Measurements from ENCODE around the gene CHI3L1. TPM values are rescaled to one million over a fixed set of nuclear protein-coding genes. Genes with fewer than 3 reads are reported as not detected.

Gene CHI3L1
- polyA plus RNA-seq, 1 donor from 2014 or later, result not detected

DNA sequence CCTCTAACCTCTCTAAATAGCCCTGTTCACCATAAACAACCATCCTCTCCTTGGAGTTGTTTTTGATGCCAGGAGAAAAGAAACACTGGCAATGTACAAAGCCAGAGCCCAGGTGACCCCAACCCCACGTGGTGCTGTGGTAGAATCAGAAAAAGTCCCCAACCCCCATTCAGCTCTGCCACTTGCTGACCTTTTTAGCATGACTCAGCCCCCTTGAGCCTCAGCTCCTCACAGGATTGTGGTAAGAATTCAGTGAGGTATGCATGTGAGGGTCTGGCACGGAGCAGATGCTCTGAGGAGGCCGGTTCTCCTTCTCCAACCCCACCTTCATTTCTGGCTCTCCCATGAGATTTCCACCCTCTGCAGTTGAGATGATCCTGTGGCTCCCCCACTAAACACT lies 11.1 kb upstream of the CHI3L1 start:
- Mint-ChIP-seq H3K4me1 (no peaks in the 10 kb centered on the region), H3K4me3 (no peak overlapping the region), H3K27me3 (peaks cover 22% of the 10 kb centered on the region), H3K36me3 (no peaks in the 10 kb centered on the region), H3K9me3 (peaks cover 0 to 3% (median 1%) of the 10 kb centered on the region in 3 donors), H3K27ac (no peak overlapping the region)

DNA sequence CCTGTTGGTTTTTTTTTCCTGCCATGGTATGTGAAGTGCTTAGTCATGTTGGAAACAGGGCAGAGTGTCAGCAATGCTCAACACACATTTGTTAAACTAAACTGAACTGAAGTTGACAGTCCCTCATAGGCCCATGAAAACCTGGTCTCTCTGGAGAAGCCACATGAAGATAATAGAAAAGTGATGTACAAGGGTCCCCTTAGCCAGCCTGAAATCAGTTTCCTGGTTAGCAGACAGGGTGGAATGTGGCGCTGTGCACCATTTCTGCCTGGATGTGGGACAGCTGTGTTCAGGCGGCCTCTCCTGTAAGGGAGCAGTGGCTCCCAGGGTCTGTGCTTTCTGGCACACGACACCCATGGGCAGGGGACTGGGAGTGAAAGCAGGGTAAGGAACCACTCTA lies 9.9 kb upstream of the CHI3L1 start:
- Mint-ChIP-seq H3K4me1 (no peaks in the 10 kb centered on the region), H3K27me3 (peaks cover 16% of the 10 kb centered on the region), H3K9me3 (peaks cover 0 to 3% (median 1%) of the 10 kb centered on the region in 3 donors), H3K4me3 (no peak overlapping the region), H3K36me3 (no peaks in the 10 kb centered on the region), H3K27ac (no peak overlapping the region)

DNA sequence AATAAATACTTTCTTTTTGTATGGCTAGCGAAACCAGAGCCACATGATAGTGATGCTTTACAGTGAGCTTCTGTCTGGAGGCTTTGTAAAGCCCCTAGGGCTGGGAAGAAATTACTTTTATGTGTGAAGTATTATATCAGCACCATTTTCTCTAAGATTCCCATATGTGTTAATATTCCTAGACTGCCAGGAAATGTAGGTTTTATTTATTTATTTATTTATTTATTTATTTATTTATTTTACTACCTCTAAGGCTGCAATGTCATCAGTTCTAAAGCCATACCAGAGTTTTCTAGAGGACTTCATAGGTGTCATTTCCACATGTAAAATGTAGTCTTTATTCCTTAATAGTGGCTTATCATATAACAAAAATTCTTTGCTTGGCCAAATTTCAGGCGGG lies 4.4 kb upstream of the CHI3L1 start:
- H3K4me3 Mint-ChIP-seq, result no peak overlapping the region
- H3K9me3 Mint-ChIP-seq, result no peaks in the 10 kb centered on the region
- H3K36me3 Mint-ChIP-seq, result peaks cover 3% of the 10 kb centered on the region
- peaks cover 0 to 1% (median 0%) of the 10 kb centered on the region in 3 donors for H3K4me1 Mint-ChIP-seq
- H3K27me3 Mint-ChIP-seq, result peaks cover 8% of the 10 kb centered on the region
- no peak overlapping the region for H3K27ac Mint-ChIP-seq

DNA sequence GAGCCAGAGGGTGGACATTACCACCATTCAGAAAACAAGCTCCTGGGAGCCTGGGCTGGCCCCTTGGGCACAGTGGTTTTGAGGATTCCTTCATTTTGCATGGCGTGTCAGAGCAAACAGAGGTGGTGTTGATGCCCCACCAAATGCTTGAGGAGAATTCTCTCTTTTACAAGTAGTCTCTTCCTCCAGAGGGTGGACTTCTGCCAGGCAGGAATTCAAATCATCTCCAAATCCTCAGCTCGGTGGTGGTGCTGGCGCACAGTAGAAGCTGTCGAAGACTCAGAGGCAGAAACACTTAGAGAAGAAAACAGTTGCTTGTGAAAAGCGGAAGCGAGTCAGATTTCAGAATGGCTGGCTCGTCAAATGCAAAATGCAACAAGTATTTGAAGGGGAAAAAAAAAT lies 3.4 kb upstream of the CHI3L1 start:
- Mint-ChIP-seq H3K4me1 (peaks cover 0 to 1% (median 0%) of the 10 kb centered on the region in 3 donors), H3K9me3 (no peaks in the 10 kb centered on the region), H3K27me3 (peaks cover 7% of the 10 kb centered on the region), H3K36me3 (peaks cover 3% of the 10 kb centered on the region), H3K4me3 (no peak overlapping the region), H3K27ac (no peak overlapping the region)

DNA sequence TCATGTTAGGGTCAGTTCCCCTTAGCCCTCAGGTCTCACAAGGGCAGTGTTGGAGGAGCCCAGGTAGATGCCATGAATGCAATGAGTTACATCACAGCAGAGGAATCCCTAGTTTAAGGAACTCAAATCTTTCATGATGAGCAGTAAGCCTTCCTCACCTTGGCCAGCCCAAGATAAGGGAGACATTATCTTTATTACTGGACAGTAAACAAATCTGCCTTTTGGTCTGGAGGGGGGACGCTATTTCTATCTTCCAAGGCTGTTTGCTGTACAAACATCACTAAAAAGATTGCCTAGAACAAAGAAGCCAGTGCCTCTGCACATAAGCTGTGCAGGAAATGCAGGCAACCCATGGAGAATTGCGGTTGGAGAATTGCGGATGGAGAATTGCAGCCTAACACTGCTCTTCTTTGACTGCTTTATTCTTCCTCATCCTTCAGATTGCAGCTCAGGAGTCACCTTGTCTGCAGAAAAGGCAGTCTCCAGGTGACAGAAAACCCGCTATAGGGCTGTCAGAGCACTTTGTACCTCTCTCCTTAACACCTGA lies 2.3 kb upstream of the CHI3L1 start:
- H3K36me3 Mint-ChIP-seq, result peaks cover 3% of the 10 kb centered on the region
- peaks cover 0 to 1% (median 0%) of the 10 kb centered on the region in 3 donors for H3K4me1 Mint-ChIP-seq
- H3K4me3 Mint-ChIP-seq, result no peak overlapping the region
- peaks cover 7% of the 10 kb centered on the region for H3K27me3 Mint-ChIP-seq
- H3K27ac Mint-ChIP-seq, result no peak overlapping the region
- no peaks in the 10 kb centered on the region for H3K9me3 Mint-ChIP-seq

DNA sequence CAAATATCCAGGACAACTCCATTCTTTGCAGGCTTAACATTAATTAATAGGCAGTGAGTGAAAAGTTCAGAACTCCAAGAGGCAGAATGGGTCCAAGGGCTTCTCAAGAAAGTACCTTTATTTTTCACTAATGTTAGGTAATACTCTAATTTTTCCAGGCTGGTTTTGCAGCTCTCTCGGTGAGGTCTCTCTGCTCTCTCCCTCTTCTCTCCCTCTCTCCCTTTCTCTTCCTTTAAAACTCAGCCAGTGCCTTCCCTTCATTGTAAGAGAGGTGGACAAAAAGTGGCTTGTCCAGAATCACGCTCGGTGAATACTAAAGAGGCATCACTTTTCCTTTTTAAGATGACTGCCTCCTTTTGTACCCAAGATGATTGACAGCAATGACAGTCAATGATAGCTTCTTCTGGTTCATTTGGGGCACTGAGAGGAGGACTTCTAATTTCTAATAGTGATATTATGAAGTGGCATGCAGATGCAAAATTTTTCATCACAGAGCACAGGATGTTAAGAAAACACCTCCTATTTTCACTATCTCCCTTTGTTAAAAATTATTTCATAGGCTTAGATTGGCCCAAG lies 1.3 kb upstream of the CHI3L1 start:
- H3K27me3 Mint-ChIP-seq, result peaks cover 7% of the 10 kb centered on the region
- no peak overlapping the region for H3K27ac Mint-ChIP-seq
- H3K4me1 Mint-ChIP-seq, result peaks cover 0 to 1% (median 0%) of the 10 kb centered on the region in 3 donors
- H3K4me3 Mint-ChIP-seq, result no peak overlapping the region
- peaks cover 3% of the 10 kb centered on the region for H3K36me3 Mint-ChIP-seq
- no peaks in the 10 kb centered on the region for H3K9me3 Mint-ChIP-seq

DNA sequence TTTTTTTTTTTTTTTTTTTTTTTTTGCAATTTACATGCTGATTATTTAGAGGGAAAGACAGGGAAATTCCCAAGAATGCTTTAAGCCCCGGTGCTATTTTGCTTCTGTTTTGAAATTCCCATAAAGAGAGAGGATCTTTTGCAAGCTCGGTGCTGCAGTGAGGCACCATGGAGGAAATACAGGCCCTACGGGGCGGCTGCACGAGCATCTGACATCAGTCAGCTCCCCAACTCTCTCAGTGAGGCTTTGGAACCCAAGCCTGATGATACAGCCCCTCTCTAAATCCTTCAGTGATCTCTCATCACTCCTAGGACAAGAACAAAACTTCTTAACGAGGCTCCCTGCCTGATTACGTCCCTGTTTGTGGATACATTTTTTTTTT lies 791 bp upstream of the CHI3L1 start:
- H3K4me1 Mint-ChIP-seq, result peaks cover 0 to 1% (median 0%) of the 10 kb centered on the region in 3 donors
- H3K4me3 Mint-ChIP-seq, result no peak overlapping the region
- H3K9me3 Mint-ChIP-seq, result no peaks in the 10 kb centered on the region
- H3K27ac Mint-ChIP-seq, result no peak overlapping the region
- H3K36me3 Mint-ChIP-seq, result peaks cover 3% of the 10 kb centered on the region
- H3K27me3 Mint-ChIP-seq, result peaks cover 7% of the 10 kb centered on the region

DNA sequence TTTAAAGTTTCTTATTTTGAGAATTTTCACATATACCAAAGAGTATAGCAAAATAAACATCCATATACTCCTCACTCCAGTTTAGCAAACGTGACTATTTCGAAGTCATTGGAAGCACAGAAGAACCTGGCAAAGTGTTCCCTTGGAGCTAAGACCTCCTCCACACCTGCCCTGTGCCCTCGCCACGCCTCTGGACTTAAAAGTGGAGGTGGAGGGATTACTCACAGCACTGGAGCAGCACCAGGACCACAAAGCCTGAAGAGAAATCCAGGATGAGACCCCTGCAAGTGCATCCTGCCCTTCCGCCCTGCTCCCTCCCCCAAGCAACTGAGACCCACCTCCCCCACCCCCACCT lies 436 bp downstream of the CHI3L1 start:
- Mint-ChIP-seq H3K4me3 (no peak overlapping the region), H3K4me1 (peaks cover 0 to 1% (median 0%) of the 10 kb centered on the region in 3 donors), H3K27ac (no peak overlapping the region), H3K9me3 (no peaks in the 10 kb centered on the region), H3K27me3 (peaks cover 7% of the 10 kb centered on the region), H3K36me3 (peaks cover 3% of the 10 kb centered on the region)

DNA sequence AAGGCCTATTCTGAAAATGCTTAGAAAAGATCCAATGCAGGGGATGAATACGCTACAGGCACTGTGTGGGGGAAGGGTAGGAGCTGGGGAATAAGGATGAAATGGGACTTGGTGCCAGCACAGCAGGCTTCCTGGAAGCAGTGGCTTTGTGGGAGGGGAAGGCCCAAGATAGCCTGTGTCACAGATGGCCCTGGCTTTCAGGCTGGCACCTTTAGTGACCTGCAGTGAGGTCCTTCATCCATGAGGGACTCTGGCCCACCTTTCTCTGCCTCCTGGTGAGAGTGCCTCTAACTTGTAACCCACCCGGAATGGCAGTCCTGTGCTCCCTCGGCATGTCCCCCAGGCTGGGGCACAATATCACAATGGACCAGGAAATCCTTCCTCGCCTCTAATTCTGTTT lies 919 bp downstream of the CHI3L1 start:
- Mint-ChIP-seq H3K36me3 (peaks cover 3% of the 10 kb centered on the region), H3K27ac (no peak overlapping the region), H3K9me3 (no peaks in the 10 kb centered on the region), H3K4me3 (no peak overlapping the region), H3K4me1 (peaks cover 0 to 1% (median 0%) of the 10 kb centered on the region in 3 donors), H3K27me3 (peaks cover 7% of the 10 kb centered on the region)

DNA sequence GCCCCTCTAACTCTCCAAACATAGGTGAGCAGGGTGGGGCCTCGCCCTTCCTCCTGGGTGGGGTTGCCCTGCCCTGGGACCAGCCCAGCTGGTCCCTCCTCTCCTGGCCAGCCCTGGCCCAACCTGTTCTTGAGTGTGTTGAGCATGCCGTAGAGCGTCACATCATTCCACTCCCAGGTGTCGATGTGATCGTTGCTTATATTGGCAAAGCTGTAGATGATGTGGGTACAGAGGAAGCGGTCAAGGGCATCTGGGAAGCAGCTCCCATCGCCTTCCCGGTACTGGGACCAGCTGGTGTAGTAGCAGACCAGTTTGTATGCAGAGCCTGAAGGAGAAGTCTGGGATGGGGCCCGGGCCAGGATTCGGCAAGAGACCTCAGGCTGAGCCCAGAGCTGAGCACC lies 1.4 kb downstream of the CHI3L1 start:
- Mint-ChIP-seq H3K36me3 (peaks cover 3% of the 10 kb centered on the region), H3K9me3 (no peaks in the 10 kb centered on the region), H3K4me3 (no peak overlapping the region), H3K4me1 (peaks cover 0 to 1% (median 0%) of the 10 kb centered on the region in 3 donors), H3K27me3 (peaks cover 7% of the 10 kb centered on the region), H3K27ac (no peak overlapping the region)

DNA sequence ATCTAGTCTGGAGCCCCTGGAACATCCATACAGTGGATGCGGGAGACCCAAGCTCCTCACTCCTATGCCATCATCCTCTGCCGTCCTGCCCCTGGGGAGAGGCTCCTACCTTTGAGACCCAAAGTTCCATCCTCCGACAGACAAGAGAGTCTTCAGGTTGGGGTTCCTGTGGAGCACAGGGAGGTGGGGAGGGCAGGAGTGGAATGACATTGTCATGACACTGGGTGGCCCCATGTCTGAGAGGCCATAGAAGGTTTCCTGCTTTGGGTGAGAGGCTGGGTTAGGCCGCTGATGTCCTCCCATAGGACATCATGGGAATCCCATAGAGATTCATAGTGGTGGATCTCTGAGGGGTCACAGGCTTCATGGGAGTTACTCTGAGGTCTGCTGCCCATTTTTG lies 2.0 kb downstream of the CHI3L1 start:
- Mint-ChIP-seq H3K36me3 (peaks cover 2% of the 10 kb centered on the region), H3K4me1 (peaks cover 0 to 1% (median 0%) of the 10 kb centered on the region in 3 donors), H3K4me3 (no peak overlapping the region), H3K27me3 (peaks cover 5% of the 10 kb centered on the region), H3K9me3 (no peaks in the 10 kb centered on the region), H3K27ac (no peak overlapping the region)

DNA sequence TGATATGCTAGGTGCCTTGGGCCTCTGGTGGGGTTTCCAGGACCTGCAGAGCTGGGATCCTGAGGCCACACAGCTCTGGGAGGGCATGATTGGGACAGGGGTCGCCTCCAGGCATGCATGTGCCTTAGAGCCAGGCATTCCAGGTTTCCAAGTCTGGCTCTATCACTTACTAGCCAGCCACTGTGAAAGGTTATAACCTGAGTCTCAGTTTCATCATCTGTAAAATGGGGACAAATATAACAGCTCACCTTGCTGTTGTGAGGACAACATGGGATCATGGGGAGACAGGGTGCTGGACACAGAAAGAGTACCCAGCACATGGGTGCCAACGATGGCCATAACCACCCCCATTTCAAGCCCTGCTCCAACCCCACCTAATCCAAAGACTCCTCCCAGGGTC lies 2.7 kb downstream of the CHI3L1 start:
- no peak overlapping the region for H3K27ac Mint-ChIP-seq
- H3K36me3 Mint-ChIP-seq, result no peaks in the 10 kb centered on the region
- no peak overlapping the region for H3K4me3 Mint-ChIP-seq
- H3K4me1 Mint-ChIP-seq, result peaks cover 0 to 1% (median 0%) of the 10 kb centered on the region in 3 donors
- peaks cover 6% of the 10 kb centered on the region for H3K27me3 Mint-ChIP-seq
- H3K9me3 Mint-ChIP-seq, result no peaks in the 10 kb centered on the region

DNA sequence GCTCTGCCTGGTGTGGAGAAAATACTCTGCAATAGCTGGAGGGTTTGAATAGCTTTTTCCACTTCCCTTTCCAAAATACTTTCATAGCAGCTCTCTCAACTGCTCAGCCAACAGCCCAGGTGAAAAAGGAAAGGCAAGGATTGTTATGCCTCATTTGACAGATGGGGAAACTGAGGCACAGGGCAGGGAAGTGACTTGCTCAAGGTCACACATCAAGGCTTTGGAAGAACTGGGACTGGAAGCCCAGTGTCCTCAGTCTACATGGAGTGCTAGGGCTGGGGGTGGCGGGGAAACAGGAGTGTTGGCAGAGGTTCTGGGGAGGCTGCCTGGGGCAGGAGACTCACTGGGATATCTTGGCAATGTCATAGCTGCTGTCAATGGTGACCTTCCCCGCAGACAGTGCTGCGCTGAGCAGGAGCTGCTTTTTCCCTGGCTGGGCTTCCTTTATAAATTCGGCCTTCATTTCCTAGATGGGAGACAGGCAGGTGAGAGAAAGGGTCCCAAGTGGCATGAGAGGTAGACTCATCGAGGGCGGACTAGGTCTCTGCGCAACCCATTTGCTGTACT lies 4.0 kb downstream of the CHI3L1 start:
- Mint-ChIP-seq H3K4me3 (no peak overlapping the region), H3K27me3 (peaks cover 9% of the 10 kb centered on the region), H3K36me3 (no peaks in the 10 kb centered on the region)

DNA sequence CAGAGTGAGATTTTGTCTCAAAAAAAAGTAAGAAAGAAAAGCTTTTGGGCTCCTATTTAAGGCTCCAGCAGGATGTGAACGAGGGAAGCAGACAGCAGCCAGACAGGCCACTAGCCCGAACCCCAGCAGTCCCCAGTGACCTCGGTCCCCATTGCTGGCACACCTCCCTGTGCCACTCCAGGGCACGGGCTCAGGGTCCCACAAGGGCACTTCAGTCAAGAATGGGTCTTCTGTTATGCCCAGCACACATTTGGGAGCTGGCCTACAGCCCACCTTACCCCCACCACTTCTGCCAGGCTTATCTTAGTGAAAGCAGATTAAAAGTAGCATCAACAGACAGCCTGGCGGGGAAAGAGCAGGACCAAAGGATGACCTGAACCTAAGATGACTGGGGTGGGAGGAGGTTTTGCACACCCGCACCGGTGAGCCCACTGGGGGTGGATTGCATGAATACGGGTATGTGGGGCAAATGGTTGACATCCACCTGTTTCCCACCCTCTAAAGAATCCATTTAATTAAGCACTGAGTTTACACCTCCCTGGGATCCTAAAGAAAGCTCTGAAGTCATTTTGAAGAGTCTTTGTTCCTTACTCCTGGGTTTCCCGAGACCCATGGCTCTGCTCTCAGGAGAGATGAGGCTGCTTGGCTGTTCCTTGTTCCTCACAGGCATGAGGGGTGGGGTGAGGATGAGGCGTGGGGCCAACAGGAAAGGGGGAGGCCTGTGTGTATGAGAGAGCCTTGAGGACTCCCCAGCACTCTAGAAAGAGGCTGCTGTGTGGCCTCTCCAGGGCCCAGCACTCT lies 4.7 kb downstream of the CHI3L1 start:
- H3K27me3 Mint-ChIP-seq, result peaks cover 6% of the 10 kb centered on the region
- no peaks in the 10 kb centered on the region for H3K36me3 Mint-ChIP-seq
- H3K9me3 Mint-ChIP-seq, result no peaks in the 10 kb centered on the region
- no peak overlapping the region for H3K4me3 Mint-ChIP-seq
- peaks cover 0 to 2% (median 0%) of the 10 kb centered on the region in 3 donors for H3K4me1 Mint-ChIP-seq
- H3K27ac Mint-ChIP-seq, result no peak overlapping the region

More for the DNA sequence above, 4.0 kb downstream of the CHI3L1 start:
- no peak overlapping the region for H3K27ac Mint-ChIP-seq
- peaks cover 0 to 2% (median 0%) of the 10 kb centered on the region in 3 donors for H3K4me1 Mint-ChIP-seq
- no peaks in the 10 kb centered on the region for H3K9me3 Mint-ChIP-seq

DNA sequence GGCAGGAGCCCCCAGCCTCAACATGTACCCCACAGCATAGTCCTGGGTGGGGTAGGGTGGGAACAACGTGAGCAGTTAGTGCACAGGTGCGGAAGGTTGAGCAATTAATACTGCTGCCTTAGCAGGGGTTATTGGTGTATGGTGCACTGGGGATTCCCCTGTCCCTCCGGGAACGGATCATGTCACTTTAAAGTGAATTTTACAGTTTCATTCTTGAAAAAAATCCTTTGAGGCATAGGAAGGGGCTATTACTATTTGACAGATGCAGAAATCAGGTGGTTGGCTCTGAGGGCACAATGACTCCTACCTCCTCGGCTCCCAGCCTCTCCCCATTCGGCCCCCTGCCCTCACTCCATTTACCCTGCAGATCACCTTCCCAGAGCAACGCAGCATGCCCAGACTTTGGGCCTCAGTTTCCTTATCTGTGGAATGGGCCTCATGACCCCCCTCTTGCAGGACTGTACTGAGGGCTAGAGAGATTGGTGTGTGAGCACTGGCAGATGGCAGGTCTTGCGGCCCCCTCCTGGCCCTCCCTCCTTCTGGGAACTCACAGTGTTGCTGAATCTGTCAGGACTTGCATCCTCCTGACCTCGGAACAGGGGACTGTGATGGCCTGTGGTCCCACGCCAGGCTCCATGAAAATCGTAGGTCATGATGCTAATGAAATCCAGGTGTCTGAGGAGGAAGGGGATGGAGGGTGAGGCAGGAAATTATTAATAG lies 5.7 kb downstream of the CHI3L1 start:
- no peaks in the 10 kb centered on the region for H3K36me3 Mint-ChIP-seq
- H3K27ac Mint-ChIP-seq, result peak overlapping the region in 1 of 3 donors; percentile 73
- peaks cover 9% of the 10 kb centered on the region for H3K27me3 Mint-ChIP-seq
- no peaks in the 10 kb centered on the region for H3K9me3 Mint-ChIP-seq
- H3K4me1 Mint-ChIP-seq, result peaks cover 0 to 2% (median 0%) of the 10 kb centered on the region in 3 donors
- no peak overlapping the region for H3K4me3 Mint-ChIP-seq

Measured in IgD-negative memory B cell (primary cell).